NCI-H524 treated with DMSO at 0.1 percent for 48 hours (cell line): Measurements from ENCODE around the gene GINS3.
"Not testable (repeated sequence)": the region's sequence is repeated elsewhere in the genome, so short reads cannot be mapped to it uniquely, and the experiment has no call there.

ENCODE experiments used
- DNase-seq: peaks from one replicate; lab custom pipeline; 2025; lab: John Stamatoyannopoulos, UW

Gene GINS3

GRCh38 chr16:58393138-58393504 lies 850 bp downstream of the GINS3 start:
- no peak for DNase-seq

GRCh38 chr16:58396897-58397296 lies 4.6 kb downstream of the GINS3 start:
- DNase-seq, result not testable (repeated sequence)

- DNase-seq, result no peak
These were observed 7.7 kb downstream of the GINS3 start for GRCh38 chr16:58399718-58400633.

- not testable (repeated sequence) for DNase-seq
These were observed 9.0 kb downstream of the GINS3 start for GRCh38 chr16:58401305-58401704.

- no peak for DNase-seq
These were observed 10.5 kb downstream of the GINS3 start for GRCh38 chr16:58402796-58403195.

- no peak for DNase-seq
These were observed 17.2 kb downstream of the GINS3 start for GRCh38 chr16:58409316-58409973.

GRCh38 chr16:58411336-58411735 lies 19.1 kb downstream of the GINS3 start:
- no peak for DNase-seq

- no peak for DNase-seq
These were observed 19.7 kb downstream of the GINS3 start for GRCh38 chr16:58411736-58412614.

GRCh38 chr16:58412615-58412970 lies 20.3 kb downstream of the GINS3 start:
- not testable (repeated sequence) for DNase-seq

- DNase-seq, result no peak
These were observed 21.1 kb downstream of the GINS3 start for GRCh38 chr16:58413359-58413758.

GRCh38 chr16:58415003-58415402 lies 22.7 kb downstream of the GINS3 start:
- no peak for DNase-seq

GRCh38 chr16:58415961-58416360 lies 23.7 kb downstream of the GINS3 start:
- DNase-seq, result not testable (repeated sequence)

- DNase-seq, result no peak
These were observed 24.8 kb downstream of the GINS3 start for GRCh38 chr16:58417035-58417434.

- no peak for DNase-seq
These were observed 25.3 kb downstream of the GINS3 start for GRCh38 chr16:58417600-58417999.

- no peak for DNase-seq
These were observed 25.8 kb downstream of the GINS3 start for GRCh38 chr16:58418026-58418425.

GRCh38 chr16:58418601-58419000 lies 26.3 kb downstream of the GINS3 start:
- DNase-seq, result no peak

- DNase-seq, result no peak
These were observed 27.1 kb downstream of the GINS3 start for GRCh38 chr16:58419241-58419990.

- no peak for DNase-seq
These were observed 28.8 kb downstream of the GINS3 start for GRCh38 chr16:58421059-58421458.

- no peak for DNase-seq
These were observed 29.3 kb downstream of the GINS3 start for GRCh38 chr16:58421529-58421928.

GRCh38 chr16:58422809-58423208 lies 30.5 kb downstream of the GINS3 start:
- no peak for DNase-seq

- DNase-seq, result no peak
These were observed 33.0 kb downstream of the GINS3 start for GRCh38 chr16:58425245-58425644.
